T47D (cell line): ENCODE results near the gene CLTCL1.
"Not testable (repeated sequence)": the region's sequence is repeated elsewhere in the genome, so short reads cannot be mapped to it uniquely, and the experiment has no call there.

Experiments used
- DNase-seq, 2 experiments: peaks; one replicate each; pipeline versions ENCODE4 v3.0.0 to v3.0.0-alpha.2; 2011 to 2012; ENCODE audit warnings: low read depth in 1 of 2, low spot score in 1 of 2
- JUND ChIP-seq: IDR thresholded peaks from 2 replicates; pipeline ENCODE4 v1.6.1; 2012; ENCODE audit warnings: low read depth
- in situ Hi-C: cut with HindIII; loops from 2 replicates; pipeline ENCODE4 v1.10.0; 2016; ENCODE audit warnings: low sequenced_read_pairs, low pct_unique_long_range_greater_than_20kb

The CLTCL1 gene

DNA sequence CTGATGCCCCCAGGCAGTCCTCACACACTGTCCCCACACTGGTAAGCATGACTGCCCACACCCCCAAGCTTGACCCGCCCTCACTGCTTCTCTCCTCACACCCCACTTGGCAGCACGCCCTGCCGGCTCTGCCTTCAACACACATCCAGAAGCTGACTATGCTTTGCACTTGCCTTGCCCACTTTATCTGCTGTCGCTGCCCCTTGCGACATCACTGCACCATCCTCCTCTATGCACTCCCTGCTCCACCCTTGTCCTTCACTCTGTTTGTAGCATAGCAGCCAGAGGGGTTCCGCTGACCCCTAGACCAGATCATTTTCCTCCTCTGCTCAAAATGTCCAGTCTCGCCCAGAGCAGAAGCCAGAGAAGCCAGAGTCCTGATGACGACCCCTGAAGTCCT, 87.7 kb downstream of the CLTCL1 start:
- in situ Hi-C loops = no loop called here
- TF ChIP-seq JUND = no peak
- DNase-seq = no peak

GRCh38 chr22:19202799-19203186, 88.7 kb downstream of the CLTCL1 start:
- DNase-seq, in situ Hi-C loops: not testable (repeated sequence)

GRCh38 chr22:19201869-19202798, 89.4 kb downstream of the CLTCL1 start:
- peak; percentile 79 to 91 for DNase-seq
- TF ChIP-seq JUND = no peak
- in situ Hi-C loops = no loop called here

GRCh38 chr22:19201130-19201868, 90.2 kb downstream of the CLTCL1 start:
- in situ Hi-C loops = no loop called here
- TF ChIP-seq JUND = no peak
- DNase-seq = no peak

DNA sequence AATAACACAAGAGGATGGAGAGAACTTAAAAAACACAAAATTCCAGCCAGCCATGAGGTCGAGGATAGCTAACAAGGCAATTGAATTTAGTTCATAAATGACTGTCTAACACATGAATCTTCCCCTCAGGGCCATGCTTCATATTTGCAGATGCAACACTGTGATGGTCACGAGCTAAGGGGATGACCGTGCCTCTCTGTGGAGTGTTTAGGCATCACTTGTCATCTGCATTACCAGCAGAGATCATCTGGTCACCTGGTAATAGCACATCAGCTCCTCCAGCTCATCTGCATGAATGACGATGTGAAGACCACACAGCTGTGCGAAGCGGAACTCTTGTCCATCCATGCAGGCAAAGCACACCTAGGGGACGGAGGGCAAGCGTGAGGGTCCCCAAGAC, 92.0 kb downstream of the CLTCL1 start:
- TF ChIP-seq JUND = no peak
- in situ Hi-C loops = no loop called here
- no peak for DNase-seq

DNA sequence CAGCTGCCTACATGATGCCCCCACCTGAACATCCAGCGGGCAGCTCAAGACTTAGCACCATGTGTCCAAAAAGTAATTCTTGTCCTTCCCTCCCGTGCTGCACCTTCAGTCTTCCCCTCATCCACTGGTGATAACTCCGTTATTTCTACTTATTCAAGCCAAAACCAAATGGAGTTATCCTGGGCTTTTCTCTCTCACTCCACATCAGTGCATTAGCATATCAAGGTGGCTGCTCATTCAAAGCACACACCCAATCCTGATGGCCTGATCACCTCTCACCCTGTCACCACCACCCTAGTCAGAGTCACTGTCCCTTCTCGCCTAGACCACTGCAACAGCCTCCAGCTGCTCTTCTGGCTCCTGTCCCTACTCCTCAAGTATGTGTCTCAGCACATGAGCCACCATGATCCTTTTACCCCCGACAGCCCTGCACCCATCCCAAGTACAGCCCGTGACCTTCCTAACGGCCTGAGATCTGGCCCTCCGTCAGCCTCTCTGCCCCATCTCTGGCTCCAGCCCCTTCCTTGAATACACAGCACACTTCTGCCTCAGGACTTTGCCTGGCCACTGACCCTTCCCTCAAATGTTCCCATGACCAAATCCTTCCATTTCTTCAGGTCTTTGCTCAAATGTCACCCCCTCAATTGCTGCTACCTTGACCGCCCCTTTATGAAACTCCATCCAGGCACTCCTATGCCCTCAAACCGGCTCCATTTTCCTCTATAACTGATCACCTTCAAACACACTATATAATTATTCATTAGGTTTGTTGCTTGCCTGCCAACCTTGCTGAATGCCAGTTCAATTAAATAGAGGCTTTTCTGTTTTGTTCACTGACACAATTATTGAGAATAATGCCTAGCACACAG, 93.3 kb downstream of the CLTCL1 start:
- no peak for DNase-seq
- no peak for TF ChIP-seq JUND
- in situ Hi-C loops = no loop called here

DNA sequence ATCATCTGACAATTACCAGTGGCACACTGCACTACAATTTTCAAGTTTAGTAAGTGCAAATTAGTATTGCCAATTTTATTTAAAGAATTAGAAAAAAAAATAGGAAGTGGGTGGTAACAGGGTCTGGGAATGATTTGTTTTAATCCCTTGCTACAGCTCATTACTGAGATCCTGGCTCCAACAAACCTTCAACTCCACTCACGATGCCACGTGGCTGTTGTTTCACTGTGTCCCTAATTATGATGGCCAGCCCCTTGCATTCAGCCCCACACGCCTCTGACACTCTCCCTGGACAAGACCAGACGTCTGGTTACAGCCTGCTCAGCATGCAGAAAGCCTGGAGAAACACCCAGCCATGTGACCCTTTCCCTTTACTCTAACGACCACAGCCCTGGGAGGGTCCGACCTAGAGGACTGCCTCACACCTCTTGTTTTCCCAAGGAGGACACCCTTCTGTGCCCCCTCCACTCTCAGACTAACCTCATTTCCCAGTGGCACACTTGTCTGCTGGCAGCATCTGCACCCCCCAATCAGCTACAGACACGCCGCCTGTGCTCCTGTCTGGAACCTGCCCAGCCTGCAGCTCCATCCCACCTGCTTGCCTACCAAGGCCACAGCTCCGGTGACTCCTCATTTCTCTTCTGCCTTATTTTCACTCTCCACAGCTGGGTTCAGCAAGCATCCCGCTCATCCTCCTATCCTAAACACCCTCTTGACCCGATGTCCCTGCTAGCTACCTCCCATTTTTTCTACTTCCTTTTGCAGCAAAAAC, 94.5 kb downstream of the CLTCL1 start:
- no peak for TF ChIP-seq JUND
- in situ Hi-C loops = no loop called here
- DNase-seq = no peak

GRCh38 chr22:19195796-19196731, 95.5 kb downstream of the CLTCL1 start:
- TF ChIP-seq JUND = no peak
- no peak for DNase-seq
- in situ Hi-C loops = no loop called here

- no peak for DNase-seq
- in situ Hi-C loops = no loop called here
- no peak for TF ChIP-seq JUND
Measured at GRCh38 chr22:19194766-19195536, 96.6 kb downstream of the CLTCL1 start.

- TF ChIP-seq JUND = no peak
- in situ Hi-C loops = no loop called here
- DNase-seq = no peak
Measured at GRCh38 chr22:19193879-19194278, 97.6 kb downstream of the CLTCL1 start.
